Osteoblast (primary cell): ENCODE data around the gene ST6GALNAC2. TPM values are rescaled to one million over a fixed set of nuclear protein-coding genes. Genes with fewer than 3 reads are reported as not detected.
A peak's percentile ranks its signal among the peaks of the same experiment; 100 is the strongest.

Experiments used
- DNase-seq: peaks from one replicate; pipeline ENCODE4 v3.0.0; 2011; ENCODE audit warnings: low spot score, mixed read lengths; ENCODE audit not compliant: insufficient read length; ENCODE audit errors: missing footprints
- H2AFZ ChIP-seq: 2 replicates; pipeline ENCODE4 v1.6.0; 2011; ENCODE audit warnings: mild to moderate bottlenecking, low read length
- H3K27ac ChIP-seq: 2 replicates; pipeline ENCODE4 v1.5.1; 2011; ENCODE audit warnings: mild to moderate bottlenecking, low read depth, low read length, moderate library complexity
- H3K27me3 ChIP-seq: 2 replicates; pipeline ENCODE4 v1.6.0; 2012; ENCODE audit warnings: mild to moderate bottlenecking, control low read depth, inconsistent platforms, low read length, moderate library complexity; ENCODE audit not compliant: insufficient read depth
- H3K36me3 ChIP-seq: 2 replicates; pipeline ENCODE4 v1.5.1; 2011; ENCODE audit warnings: mild to moderate bottlenecking, low read length, control low read depth, moderate library complexity; ENCODE audit not compliant: insufficient read depth
- H3K4me1 ChIP-seq: 2 replicates; pipeline ENCODE4 v1.5.1; 2011; ENCODE audit warnings: mild to moderate bottlenecking, low read length, control low read depth, moderate library complexity; ENCODE audit not compliant: insufficient read depth
- H3K4me2 ChIP-seq: 2 replicates; pipeline ENCODE4 v1.6.0; 2011; ENCODE audit warnings: mild to moderate bottlenecking, low read length; ENCODE audit not compliant: insufficient read depth
- H3K4me3 ChIP-seq: fragments of 200-600 bp; sonication (generic); 3 replicates; pipeline ENCODE4 v1.5.1; 2012; ENCODE audit warnings: mild to moderate bottlenecking, low read length, inconsistent platforms; ENCODE audit not compliant: insufficient read depth
- H3K79me2 ChIP-seq: 2 replicates; pipeline ENCODE4 v1.6.0; 2012; ENCODE audit warnings: mild to moderate bottlenecking, low read length, control low read depth, inconsistent platforms; ENCODE audit not compliant: insufficient read depth
- H3K9me3 ChIP-seq: 2 replicates; pipeline ENCODE4 v1.5.1; 2011; ENCODE audit warnings: low read depth, low read length, control low read depth
- H4K20me1 ChIP-seq: 2 replicates; pipeline ENCODE4 v1.6.0; 2012; ENCODE audit warnings: mild to moderate bottlenecking, low read length, control low read depth; ENCODE audit not compliant: insufficient read depth
- small RNA-seq: library from RNA; depleted of rRNA; stranded (forward); fragments of <200 nt; gene quantifications from one replicate; pipeline ENCODE3, GENCODE V24; 2012
- total RNA-seq: library from RNA; depleted of rRNA; stranded (reverse); fragments of >200 nt; gene quantifications from 2 replicates; pipeline ENCODE4 v1.2.3, GENCODE V29; 2012
- TF ChIP-seq, protein P1 (sequence below): IDR thresholded peaks from 2 replicates; pipeline ENCODE4 v1.5.1; 2011; ENCODE audit warnings: mild to moderate bottlenecking, low read depth, low read length, moderate library complexity; ENCODE audit errors: extremely low read depth

ST6GALNAC2 gene
- total RNA-seq, 1 donor, result 0.36 TPM

DNA sequence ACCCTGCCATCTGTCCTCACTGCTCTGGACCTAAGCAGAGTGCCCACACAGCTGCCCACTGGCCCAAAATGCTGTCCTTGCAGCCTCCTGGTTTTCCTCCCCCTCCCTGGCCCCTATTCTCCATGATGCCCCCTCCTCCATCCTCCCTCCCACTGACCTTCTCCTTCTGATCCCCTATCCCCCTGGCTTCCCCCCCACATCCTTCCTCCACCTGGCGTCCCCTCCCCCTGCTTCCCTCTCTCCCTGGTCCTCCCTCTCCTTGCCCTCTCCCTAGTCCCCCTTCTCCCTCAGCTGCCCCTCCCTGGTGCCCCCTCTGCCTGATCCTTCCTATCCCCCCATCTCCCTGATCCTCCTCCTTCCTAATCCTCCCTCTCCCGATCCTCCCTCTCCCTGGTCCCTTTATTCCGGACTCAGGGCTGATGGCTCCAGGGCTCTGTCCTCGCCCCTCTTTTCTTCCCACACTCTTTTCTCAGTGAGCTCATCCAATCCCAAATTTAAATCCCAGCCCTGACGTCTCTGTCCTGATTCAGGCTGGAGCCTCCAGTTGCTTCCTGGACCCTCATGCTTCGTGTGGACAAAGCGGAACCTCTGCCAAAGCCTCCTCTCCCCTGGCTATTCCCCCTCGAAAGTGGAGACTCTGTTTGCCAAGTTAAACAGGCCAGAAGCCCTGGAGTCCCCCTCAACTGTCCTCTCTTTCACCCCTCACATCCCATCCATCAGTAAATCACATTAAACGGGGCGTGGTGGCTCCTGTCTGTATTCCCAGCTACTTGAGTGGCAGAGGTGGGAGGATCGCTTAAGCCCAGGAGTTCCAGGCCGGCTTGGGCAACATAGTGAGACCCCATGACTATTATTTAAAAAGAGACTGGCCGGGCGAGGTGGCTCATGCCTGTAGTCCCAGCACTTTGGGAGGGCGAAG, 66.4 kb downstream of the ST6GALNAC2 start:
- Histone ChIP-seq H3K27ac (no peak overlapping the region), H3K4me2 (no peak overlapping the region), H2AFZ (no peak overlapping the region), H3K79me2 (no peaks in the 10 kb centered on the region), H4K20me1 (no peaks in the 10 kb centered on the region), H3K9me3 (no peaks in the 10 kb centered on the region), H3K27me3 (no peaks in the 10 kb centered on the region), H3K36me3 (no peaks in the 10 kb centered on the region), H3K4me1 (peaks cover 14% of the 10 kb centered on the region), H3K4me3 (no peak overlapping the region)
- peak; percentile 64 for DNase-seq
- TF ChIP-seq, protein P1, sequence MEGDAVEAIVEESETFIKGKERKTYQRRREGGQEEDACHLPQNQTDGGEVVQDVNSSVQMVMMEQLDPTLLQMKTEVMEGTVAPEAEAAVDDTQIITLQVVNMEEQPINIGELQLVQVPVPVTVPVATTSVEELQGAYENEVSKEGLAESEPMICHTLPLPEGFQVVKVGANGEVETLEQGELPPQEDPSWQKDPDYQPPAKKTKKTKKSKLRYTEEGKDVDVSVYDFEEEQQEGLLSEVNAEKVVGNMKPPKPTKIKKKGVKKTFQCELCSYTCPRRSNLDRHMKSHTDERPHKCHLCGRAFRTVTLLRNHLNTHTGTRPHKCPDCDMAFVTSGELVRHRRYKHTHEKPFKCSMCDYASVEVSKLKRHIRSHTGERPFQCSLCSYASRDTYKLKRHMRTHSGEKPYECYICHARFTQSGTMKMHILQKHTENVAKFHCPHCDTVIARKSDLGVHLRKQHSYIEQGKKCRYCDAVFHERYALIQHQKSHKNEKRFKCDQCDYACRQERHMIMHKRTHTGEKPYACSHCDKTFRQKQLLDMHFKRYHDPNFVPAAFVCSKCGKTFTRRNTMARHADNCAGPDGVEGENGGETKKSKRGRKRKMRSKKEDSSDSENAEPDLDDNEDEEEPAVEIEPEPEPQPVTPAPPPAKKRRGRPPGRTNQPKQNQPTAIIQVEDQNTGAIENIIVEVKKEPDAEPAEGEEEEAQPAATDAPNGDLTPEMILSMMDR, result no peak

DNA sequence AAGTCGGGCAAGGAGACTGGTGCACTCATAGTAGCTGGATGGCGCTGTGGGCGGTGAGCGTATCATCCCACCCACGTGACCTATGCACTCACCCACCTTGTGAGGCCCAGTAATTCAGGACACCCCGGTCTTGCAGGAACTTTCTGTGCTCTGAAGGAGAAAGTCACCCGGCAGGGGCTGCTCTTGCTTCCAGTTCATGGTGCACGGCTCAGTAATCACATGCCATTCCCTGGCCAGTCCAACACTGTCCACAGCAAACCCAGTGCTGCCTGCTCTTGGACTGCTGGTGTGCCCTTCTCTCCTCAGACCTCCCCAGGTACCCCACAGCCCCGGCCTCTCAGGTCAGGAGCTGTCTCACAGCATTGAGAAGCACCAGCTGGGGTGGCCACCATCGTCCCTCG, 68.0 kb downstream of the ST6GALNAC2 start:
- DNase-seq, result peak; percentile 25
- Histone ChIP-seq H3K79me2 (no peaks in the 10 kb centered on the region), H4K20me1 (no peaks in the 10 kb centered on the region), H3K36me3 (no peaks in the 10 kb centered on the region), H3K27me3 (no peaks in the 10 kb centered on the region), H3K4me2 (no peak overlapping the region), H3K4me1 (peaks cover 10% of the 10 kb centered on the region), H3K27ac (no peak overlapping the region), H3K4me3 (no peak overlapping the region), H2AFZ (no peak overlapping the region), H3K9me3 (no peaks in the 10 kb centered on the region)
- TF ChIP-seq, protein P1, result no peak

Small RNA genes within 50 kb of the gene (small RNA-seq; reads per million reads assigned to genes)
- gene AC015802.2, result not detected
- gene SNORD1A, result not detected
- 1,210 reads per million, percentile 99 among the genes with 10 or more reads in this experiment for gene SNORD1B

Other genes with a start within 250 kb of the ST6GALNAC2 start
- gene PRPSAP1, start 231.9 kb downstream of the ST6GALNAC2 start, total RNA-seq, result 79.6 and 82.2 TPM in 2 replicates
- 112 and 142 TPM in 2 replicates for gene SPHK1, start 201.3 kb downstream of the ST6GALNAC2 start, total RNA-seq
- gene UBE2O, start 132.7 kb downstream of the ST6GALNAC2 start, total RNA-seq, result 17.7 and 19.5 TPM in 2 replicates
- gene AANAT, start 118.3 kb downstream of the ST6GALNAC2 start, total RNA-seq, result not detected in 2 replicates
- 7.1 and 8.3 TPM in 2 replicates for gene RHBDF2, start 84.4 kb downstream of the ST6GALNAC2 start, total RNA-seq
- 39.1 and 74.0 TPM in 2 replicates for gene CYGB, start 48.2 kb downstream of the ST6GALNAC2 start, total RNA-seq
- 4.0 and 5.3 TPM in 2 replicates for gene PRCD, start 45.8 kb downstream of the ST6GALNAC2 start, total RNA-seq
- 0.72 TPM in 1 of 2 replicates, not detected in the other for gene ST6GALNAC1, start 57.9 kb upstream of the ST6GALNAC2 start, total RNA-seq
- gene MXRA7, start 125.1 kb upstream of the ST6GALNAC2 start, total RNA-seq, result 352 and 388 TPM in 2 replicates
- 18.8 and 21.5 TPM in 2 replicates for gene JMJD6, start 140.7 kb upstream of the ST6GALNAC2 start, total RNA-seq
- gene METTL23, start 141.0 kb upstream of the ST6GALNAC2 start, total RNA-seq, result 25.7 and 28.6 TPM in 2 replicates
- gene SRSF2, start 151.5 kb upstream of the ST6GALNAC2 start, total RNA-seq, result 88.7 and 102 TPM in 2 replicates
- gene MFSD11, start 152.3 kb upstream of the ST6GALNAC2 start, total RNA-seq, result 42.0 and 45.4 TPM in 2 replicates